ENCODE data around the gene MAPK4. TPM values are rescaled to one million over a fixed set of nuclear protein-coding genes. Genes with fewer than 3 reads are reported as not detected.
"Not testable (repeated sequence)": the region's sequence is repeated elsewhere in the genome, so short reads cannot be mapped to it uniquely, and the experiment has no call there.

The MAPK4 gene
- 7.9 TPM for total RNA-seq (ENCODE audit: insufficient read depth, low replicate concordance)

- DNase-seq (ENCODE audit: low spot score): peak; percentile 44
Measured at GRCh38 chr18:50559752-50560680, at the start of gene MAPK4. Gene MAPK4, plus strand, starts transcription at chr18:50560087. Its CDS starts 103,872 bp downstream, at chr18:50663959.

GRCh38 chr18:50517277-50517676 lies 42.6 kb upstream of the MAPK4 start:
- DNase-seq (ENCODE audit: low spot score): not testable (repeated sequence)

- DNase-seq (ENCODE audit: low spot score): no peak
Measured at GRCh38 chr18:50518787-50519546, 40.9 kb upstream of the MAPK4 start.

- no peak for DNase-seq (ENCODE audit: low spot score)
Measured at GRCh38 chr18:50523165-50523564, 36.7 kb upstream of the MAPK4 start.

- no peak for DNase-seq (ENCODE audit: low spot score)
Measured at GRCh38 chr18:50527636-50528307, 32.1 kb upstream of the MAPK4 start.

- DNase-seq (ENCODE audit: low spot score): no peak
Measured at GRCh38 chr18:50528806-50529205, 31.1 kb upstream of the MAPK4 start.

- not testable (repeated sequence) for DNase-seq (ENCODE audit: low spot score)
Measured at GRCh38 chr18:50533822-50534221, 26.1 kb upstream of the MAPK4 start.

- not testable (repeated sequence) for DNase-seq (ENCODE audit: low spot score)
Measured at GRCh38 chr18:50544476-50544875, 15.4 kb upstream of the MAPK4 start.

- DNase-seq (ENCODE audit: low spot score): no peak
Measured at GRCh38 chr18:50545936-50546335, 14.0 kb upstream of the MAPK4 start.

GRCh38 chr18:50548160-50548559 lies 11.7 kb upstream of the MAPK4 start:
- DNase-seq (ENCODE audit: low spot score): no peak

GRCh38 chr18:50551651-50552050 lies 8.2 kb upstream of the MAPK4 start:
- DNase-seq (ENCODE audit: low spot score): not testable (repeated sequence)

GRCh38 chr18:50558157-50558556 lies 1.7 kb upstream of the MAPK4 start:
- no peak for DNase-seq (ENCODE audit: low spot score)

- no peak for DNase-seq (ENCODE audit: low spot score)
Measured at GRCh38 chr18:50558948-50559751, 737 bp upstream of the MAPK4 start.

- no peak for DNase-seq (ENCODE audit: low spot score)
Measured at GRCh38 chr18:50560681-50561629, 1.1 kb downstream of the MAPK4 start.

GRCh38 chr18:50562258-50562657 lies 2.4 kb downstream of the MAPK4 start:
- DNase-seq (ENCODE audit: low spot score): not testable (repeated sequence)

GRCh38 chr18:50562686-50563085 lies 2.8 kb downstream of the MAPK4 start:
- DNase-seq (ENCODE audit: low spot score): peak; percentile 6

- DNase-seq (ENCODE audit: low spot score): no peak
Measured at GRCh38 chr18:50563376-50563775, 3.5 kb downstream of the MAPK4 start.

GRCh38 chr18:50569930-50570329 lies 10.0 kb downstream of the MAPK4 start:
- no peak for DNase-seq (ENCODE audit: low spot score)

GRCh38 chr18:50571606-50572005 lies 11.7 kb downstream of the MAPK4 start:
- no peak for DNase-seq (ENCODE audit: low spot score)

- DNase-seq (ENCODE audit: low spot score): not testable (repeated sequence)
Measured at GRCh38 chr18:50573196-50573595, 13.3 kb downstream of the MAPK4 start.
